ENCODE measurements around the gene SLC12A5. TPM values are rescaled to one million over a fixed set of nuclear protein-coding genes. Genes with fewer than 3 reads are reported as not detected.

Gene SLC12A5
- total RNA-seq, 6 experiments from 2014 or later: 0.32 to 0.91 (median 0.64) TPM; not detected in 3

DNA sequence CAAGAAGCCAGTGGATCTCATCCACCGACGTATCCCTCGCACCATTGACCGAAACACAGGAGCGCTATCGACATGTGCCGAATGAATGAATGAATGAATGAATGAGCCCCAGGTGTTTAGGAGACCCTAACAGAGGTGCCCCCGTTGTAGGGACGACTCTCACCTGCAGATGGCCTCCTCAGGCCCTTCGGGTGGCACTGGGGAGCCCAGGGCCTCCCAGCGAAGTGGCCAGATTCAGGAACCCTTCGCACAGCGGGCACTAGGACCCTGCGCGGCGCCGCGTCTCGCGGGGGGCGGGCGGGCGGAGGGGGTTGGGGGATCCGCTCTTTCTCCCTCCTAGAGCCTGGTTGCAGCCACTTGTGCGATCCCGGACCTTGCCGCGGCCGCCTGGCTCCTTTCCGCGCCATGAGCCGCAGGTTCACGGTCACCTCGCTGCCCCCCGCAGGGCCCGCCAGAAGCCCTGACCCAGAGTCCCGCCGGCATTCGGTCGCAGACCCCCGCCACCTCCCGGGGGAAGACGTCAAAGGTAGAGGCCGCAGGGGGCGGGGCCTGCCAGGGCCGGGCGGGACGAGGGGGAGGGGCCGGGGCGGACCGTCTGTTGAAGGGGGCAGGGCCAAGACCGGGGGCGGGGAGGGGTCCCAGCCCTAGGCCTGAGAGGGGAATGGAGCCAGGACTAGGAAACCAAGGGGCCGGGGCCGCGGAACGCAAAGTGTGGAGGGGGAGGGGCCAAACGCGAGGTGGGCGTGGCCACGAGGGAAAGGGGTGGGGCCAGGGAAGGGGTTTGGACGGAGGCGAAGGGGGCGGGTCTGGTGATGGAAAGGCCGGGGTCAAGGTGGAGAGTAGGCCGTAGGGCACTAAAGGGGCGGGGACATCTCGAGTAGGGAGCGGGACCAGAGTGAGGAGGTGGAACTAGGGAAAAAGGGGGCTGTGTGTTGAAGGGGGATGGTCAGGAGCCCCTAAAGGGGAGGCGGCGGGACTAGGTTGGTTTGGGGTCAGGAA lies 7.4 kb upstream of the SLC12A5 start:
- ATAC-seq (peak; percentile 48 to 69 (median 64)), DNase-seq (peak in 1 of 3 donors; percentile 50)
- Histone ChIP-seq H3K4me1 (no peaks in the 10 kb centered on the region), H3K4me3 (peak overlapping the region; percentile 18 to 38 (median 26)), H3K27ac (no peak overlapping the region), H3K9me3 (no peaks in the 10 kb centered on the region), H3K36me3 (no peaks in the 10 kb centered on the region), H3K27me3 (peaks cover 0 to 7% of the 10 kb centered on the region in 2 donors)
- WGBS (ENCODE audit: insufficient coverage, low coverage, low lambda C conversion rate, missing lambda C conversion rate): 9% methylated on average over 45 of the region's 71 CpGs
- intact Hi-C loops (cut with DNase I): loop anchor here (10.0 kb wide), 2 partner anchors 53 to 153 kb away; no protein-coding TSS in a partner anchor
- TF ChIP-seq CTCF (IDR thresholded peaks at IDR 0.05) (no peak), POLR2A (IDR thresholded peaks at IDR 0.05) (no peak)

- 4% methylated on average over 35 of the region's 37 CpGs for WGBS (ENCODE audit: insufficient coverage, low coverage, low lambda C conversion rate, missing lambda C conversion rate)
- intact Hi-C loops (cut with DNase I): loop anchor here (10.0 kb wide), 2 partner anchors 52 to 152 kb away; no protein-coding TSS in a partner anchor
Measured at GRCh38 chr20:46022411-46023147, 6.4 kb upstream of the SLC12A5 start.

DNA sequence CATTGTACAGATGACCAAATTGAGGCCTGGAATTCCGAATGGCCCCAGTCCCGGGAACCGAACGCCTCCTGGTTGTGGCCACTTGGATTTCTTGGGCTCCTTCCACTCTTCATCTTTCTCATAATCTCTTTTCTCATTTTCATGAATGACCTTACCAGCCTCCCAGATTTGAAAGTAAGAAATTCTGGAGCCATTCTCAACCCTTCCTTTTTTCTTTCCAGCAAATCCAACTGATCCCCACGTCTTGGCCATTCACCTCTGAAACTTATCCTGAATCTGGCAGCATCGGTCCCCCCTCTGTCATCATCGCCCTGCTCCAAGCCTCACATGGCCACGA lies 5.9 kb upstream of the SLC12A5 start:
- 23% methylated on average over 7 of the region's 8 CpGs for WGBS (ENCODE audit: insufficient coverage, low coverage, low lambda C conversion rate, missing lambda C conversion rate)
- DNase-seq (no peak), ATAC-seq (no peak)
- H3K4me3 ChIP-seq: no peak overlapping the region
- H3K27ac ChIP-seq: no peak overlapping the region
- intact Hi-C loops (cut with DNase I): loop anchor here (10.0 kb wide), 2 partner anchors 52 to 152 kb away; no protein-coding TSS in a partner anchor
- no peaks in the 10 kb centered on the region for H3K36me3 ChIP-seq
- H3K4me1 ChIP-seq: no peaks in the 10 kb centered on the region
- H3K27me3 ChIP-seq: peaks cover 0 to 7% of the 10 kb centered on the region in 2 donors
- no peaks in the 10 kb centered on the region for H3K9me3 ChIP-seq
- TF ChIP-seq POLR2A (IDR thresholded peaks at IDR 0.05): no peak
- TF ChIP-seq CTCF (IDR thresholded peaks at IDR 0.05): no peak

More at GRCh38 chr20:46022411-46023147, 6.4 kb upstream of the SLC12A5 start:
- ATAC-seq: peak; percentile 51 to 73 (median 70)
- TF ChIP-seq POLR2A (IDR thresholded peaks at IDR 0.05) (no peak), CTCF (IDR thresholded peaks at IDR 0.05) (peak; percentile 56 to 63 (median 60))
- Histone ChIP-seq H3K36me3 (no peaks in the 10 kb centered on the region), H3K27me3 (peaks cover 0 to 7% of the 10 kb centered on the region in 2 donors), H3K4me3 (no peak overlapping the region), H3K9me3 (no peaks in the 10 kb centered on the region), H3K4me1 (no peaks in the 10 kb centered on the region), H3K27ac (no peak overlapping the region)
- peak; percentile 70 to 73 (median 73) for DNase-seq

DNA sequence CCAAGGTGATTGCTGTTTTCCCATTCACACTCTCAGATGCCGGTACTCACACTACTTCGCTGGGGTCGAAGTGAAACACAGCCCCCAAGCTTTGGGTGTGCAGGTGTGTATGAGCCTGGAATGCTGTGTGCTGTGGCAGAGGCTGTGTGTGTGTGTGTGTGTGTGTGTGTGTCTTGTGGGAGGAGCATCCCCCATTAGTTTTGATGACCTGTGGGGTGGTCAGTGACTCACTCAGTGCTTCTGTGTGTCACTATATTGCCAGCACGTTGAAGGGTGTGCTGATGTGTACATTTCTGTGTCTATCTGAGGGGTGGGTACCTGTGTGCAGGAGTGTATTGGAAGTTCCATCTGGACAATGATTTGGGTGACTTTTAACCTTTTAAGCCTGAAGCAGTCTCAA lies 5.0 kb upstream of the SLC12A5 start:
- DNase-seq: no peak
- ATAC-seq: no peak
- peaks cover 7 to 9% of the 10 kb centered on the region in 2 donors for H3K27me3 ChIP-seq
- H3K4me3 ChIP-seq: no peak overlapping the region
- intact Hi-C loops (cut with DNase I): loop anchor here (10.0 kb wide), 2 partner anchors 51 to 151 kb away; no protein-coding TSS in a partner anchor
- 44% methylated on average over 4 of the region's 4 CpGs for WGBS (ENCODE audit: insufficient coverage, low coverage, low lambda C conversion rate, missing lambda C conversion rate)
- no peak for TF ChIP-seq POLR2A (IDR thresholded peaks at IDR 0.05)
- no peak for TF ChIP-seq CTCF (IDR thresholded peaks at IDR 0.05)
- no peaks in the 10 kb centered on the region for H3K4me1 ChIP-seq
- no peaks in the 10 kb centered on the region for H3K36me3 ChIP-seq
- H3K27ac ChIP-seq: no peak overlapping the region
- H3K9me3 ChIP-seq: no peaks in the 10 kb centered on the region

All from right lobe of liver (tissue), 6 donors.